Endothelial cell of umbilical vein (primary cell): Measurements from ENCODE around the gene RSPRY1. TPM values are rescaled to one million over a fixed set of nuclear protein-coding genes. Genes with fewer than 3 reads are reported as not detected.
A peak's percentile ranks its signal among the peaks of the same experiment; 100 is the strongest.

Experiments used
- BruUV-seq: library from RNA; stranded (reverse); fragments of 400-500 nt; replicated peaks from 2 replicates; lab custom pipeline; 2021; lab: Mats Ljungman, UMichigan
- CTCF ChIA-PET: fragments of 300-600, 350-600 bp; sonication (Branson Sonifier 250); formaldehyde crosslinking; loops from one replicate; lab custom pipeline; 2021; ENCODE audit warnings: antibody characterized with exemption, inconsistent platforms; lab: Charles Lee
- POLR2A ChIA-PET: fragments of 300-600, 350-600 bp; sonication (Branson Sonifier 250); formaldehyde crosslinking; loops from one replicate; lab custom pipeline; 2021; ENCODE audit warnings: antibody characterized with exemption, inconsistent platforms; lab: Charles Lee
- DNase-seq: peaks from one replicate; pipeline ENCODE4 v3.0.0-alpha.2; 2011; ENCODE audit warnings: low read depth, low spot score
- FAIRE-seq: peaks from 2 replicates; lab custom pipeline; 2011; peaks lifted over from hg19 to GRCh38; lab: Jason Lieb, UNC
- H2AFZ ChIP-seq: 2 replicates; pipeline ENCODE4 v1.6.0; 2012; ENCODE audit warnings: low read depth, low read length, control low read depth, inconsistent platforms
- H3K27ac ChIP-seq: 2 replicates; pipeline ENCODE4 v1.5.1; 2011; ENCODE audit warnings: low read depth, mild to moderate bottlenecking, control low read depth, low read length, moderate library complexity; ENCODE audit not compliant: insufficient read depth
- H3K27me3 ChIP-seq, 2 experiments: 2 replicates each; pipeline versions ENCODE4 v1.6.0 to v1.6.1; 2011; ENCODE audit warnings: low read length in 2 of 2, mixed read lengths in 1 of 2; ENCODE audit not compliant: control insufficient read depth in 2 of 2, insufficient read depth in 2 of 2
- H3K36me3 ChIP-seq, 2 experiments: 2 replicates in 1 of 2; 3 replicates in 1 of 2; pipeline ENCODE4 v1.5.1; 2011; ENCODE audit warnings: low read length in 2 of 2, mild to moderate bottlenecking in 1 of 2, moderate library complexity in 1 of 2; ENCODE audit not compliant: control insufficient read depth in 2 of 2, insufficient read depth in 2 of 2; ENCODE audit errors: extremely low read depth in 1 of 2
- H3K4me1 ChIP-seq: 3 replicates; pipeline ENCODE4 v1.5.1; 2011; ENCODE audit warnings: mild to moderate bottlenecking, low read length; ENCODE audit not compliant: control insufficient read depth, insufficient read depth; ENCODE audit errors: extremely low read depth
- H3K4me2 ChIP-seq: 2 replicates; pipeline ENCODE4 v1.6.1; 2011; ENCODE audit warnings: low read length, control low read depth, mixed read lengths; ENCODE audit not compliant: insufficient read depth
- H3K4me3 ChIP-seq, 3 experiments: fragments of 200-600 bp in 1 of 3; sonication (generic), shearing (Covaris generic) in 1 of 3; replicated peaks in 1 of 3; 2 replicates each; pipeline ENCODE4 v1.5.1; 2011 to 2016; ENCODE audit warnings: control low read depth in 3 of 3, low read length in 3 of 3, mild to moderate bottlenecking in 2 of 3, inconsistent platforms in 1 of 3, low read depth in 1 of 3, moderate library complexity in 1 of 3; ENCODE audit not compliant: insufficient read depth in 1 of 3
- H3K79me2 ChIP-seq: 2 replicates; pipeline ENCODE4 v1.6.0; 2012; ENCODE audit warnings: low read length, inconsistent platforms; ENCODE audit not compliant: control insufficient read depth, insufficient read depth
- H3K9ac ChIP-seq: replicated peaks from 2 replicates; pipeline ENCODE3; 2011; ENCODE audit warnings: low read length, control low read depth; ENCODE audit not compliant: insufficient read depth; ENCODE audit errors: extremely low read depth
- H3K9me1 ChIP-seq: replicated peaks from 3 replicates; pipeline ENCODE4 v1.6.0; 2011; ENCODE audit warnings: mild to moderate bottlenecking, low read length; ENCODE audit not compliant: control insufficient read depth, insufficient read depth; ENCODE audit errors: extremely low read depth
- H3K9me3 ChIP-seq: replicated peaks from 2 replicates; pipeline ENCODE4 v1.5.1; 2012; ENCODE audit warnings: low read length, inconsistent platforms; ENCODE audit not compliant: control insufficient read depth, insufficient read depth
- H4K20me1 ChIP-seq: replicated peaks from 2 replicates; pipeline ENCODE3; 2011; ENCODE audit warnings: mild to moderate bottlenecking, low read length; ENCODE audit not compliant: control insufficient read depth, insufficient read depth; ENCODE audit errors: extremely low read depth
- EZH2 ChIP-seq: IDR thresholded peaks from 2 replicates; pipeline ENCODE4 v1.6.1; 2012; ENCODE audit warnings: borderline replicate concordance, low read depth, mild to moderate bottlenecking, moderate library complexity, low read length, inconsistent platforms; ENCODE audit not compliant: severe bottlenecking
- FOS ChIP-seq: IDR thresholded peaks from 2 replicates; pipeline ENCODE4 v1.6.1; 2011; ENCODE audit warnings: mild to moderate bottlenecking, low read length, moderate library complexity, borderline replicate concordance; ENCODE audit not compliant: insufficient read depth
- GATA2 ChIP-seq: IDR thresholded peaks from 2 replicates; pipeline ENCODE4 v1.7.0; 2011; ENCODE audit warnings: low read depth, mild to moderate bottlenecking, moderate library complexity, mixed read lengths, low read length; ENCODE audit not compliant: insufficient read length, insufficient read depth
- JUN ChIP-seq: IDR thresholded peaks from 2 replicates; pipeline ENCODE4 v1.6.1; 2011; ENCODE audit warnings: borderline replicate concordance, low read depth; ENCODE audit not compliant: insufficient read length, insufficient read depth
- MYC ChIP-seq: IDR thresholded peaks from one replicate; pipeline ENCODE4 v1.6.1; 2011; ENCODE audit warnings: mild to moderate bottlenecking, low read depth, low read length
- POLR2A ChIP-seq: IDR thresholded peaks from 2 replicates; pipeline ENCODE4 v1.6.1; 2012; ENCODE audit warnings: low read depth, mild to moderate bottlenecking, control low read depth, low read length
- POLR2AphosphoS5 ChIP-seq: IDR thresholded peaks from 2 replicates; pipeline ENCODE4 v1.6.1; 2012; ENCODE audit warnings: low read depth, mild to moderate bottlenecking, control low read depth, low read length, moderate library complexity; ENCODE audit not compliant: insufficient read depth
- dilution Hi-C: fragments of 300-500 bp; cut with MboI; formaldehyde crosslinking; loops from one replicate; pipeline ENCODE4 v1.15.0; 2019; ENCODE audit warnings: low sequenced_read_pairs; ENCODE audit not compliant: extremely low pct_ligation_motif_present
- intact Hi-C: fragments of 100-400 bp; cut with micrococcal nuclease; formaldehyde crosslinking; loops from one replicate; pipeline ENCODE4 v1.10.0; 2022
- polyA plus RNA-seq, 4 experiments: library from polyadenylated mRNA; depleted of rRNA in 3 of 4; stranded (reverse) in 3 of 4; unstranded in 1 of 4; fragments of >200 nt; gene quantifications; 2 replicates each; pipeline versions ENCODE4 v1.2.1 to v1.2.3, GENCODE V29; 2011 to 2012; ENCODE audit warnings: missing spikeins in 1 of 4
- total RNA-seq: library from RNA; stranded (reverse); gene quantifications from 2 replicates; pipeline ENCODE4 v1.2.3, GENCODE V29; 2021
- TF ChIP-seq, protein P1 (sequence below), 2 donors: IDR thresholded peaks; 1 replicate in 1 of 2; 2 replicates in 1 of 2; pipeline ENCODE4 v1.5.1; 2011; ENCODE audit warnings: low read length in 2 of 2, mild to moderate bottlenecking in 2 of 2, moderate library complexity in 2 of 2, control low read depth in 1 of 2, inconsistent platforms in 1 of 2, low read depth in 1 of 2; ENCODE audit not compliant: insufficient read depth in 1 of 2; ENCODE audit errors: extremely low read depth in 1 of 2
- TF ChIP-seq, protein P2 (sequence below): IDR thresholded peaks from 2 replicates; pipeline ENCODE4 v1.6.1; 2011; ENCODE audit not compliant: insufficient read depth, insufficient read length

RSPRY1 gene
- total and polyA plus RNA-seq, 2 donors (not counting 3 experiments of a cell fraction or from before 2014, with no cell fraction given) = 28.5 to 55.1 TPM

DNA sequence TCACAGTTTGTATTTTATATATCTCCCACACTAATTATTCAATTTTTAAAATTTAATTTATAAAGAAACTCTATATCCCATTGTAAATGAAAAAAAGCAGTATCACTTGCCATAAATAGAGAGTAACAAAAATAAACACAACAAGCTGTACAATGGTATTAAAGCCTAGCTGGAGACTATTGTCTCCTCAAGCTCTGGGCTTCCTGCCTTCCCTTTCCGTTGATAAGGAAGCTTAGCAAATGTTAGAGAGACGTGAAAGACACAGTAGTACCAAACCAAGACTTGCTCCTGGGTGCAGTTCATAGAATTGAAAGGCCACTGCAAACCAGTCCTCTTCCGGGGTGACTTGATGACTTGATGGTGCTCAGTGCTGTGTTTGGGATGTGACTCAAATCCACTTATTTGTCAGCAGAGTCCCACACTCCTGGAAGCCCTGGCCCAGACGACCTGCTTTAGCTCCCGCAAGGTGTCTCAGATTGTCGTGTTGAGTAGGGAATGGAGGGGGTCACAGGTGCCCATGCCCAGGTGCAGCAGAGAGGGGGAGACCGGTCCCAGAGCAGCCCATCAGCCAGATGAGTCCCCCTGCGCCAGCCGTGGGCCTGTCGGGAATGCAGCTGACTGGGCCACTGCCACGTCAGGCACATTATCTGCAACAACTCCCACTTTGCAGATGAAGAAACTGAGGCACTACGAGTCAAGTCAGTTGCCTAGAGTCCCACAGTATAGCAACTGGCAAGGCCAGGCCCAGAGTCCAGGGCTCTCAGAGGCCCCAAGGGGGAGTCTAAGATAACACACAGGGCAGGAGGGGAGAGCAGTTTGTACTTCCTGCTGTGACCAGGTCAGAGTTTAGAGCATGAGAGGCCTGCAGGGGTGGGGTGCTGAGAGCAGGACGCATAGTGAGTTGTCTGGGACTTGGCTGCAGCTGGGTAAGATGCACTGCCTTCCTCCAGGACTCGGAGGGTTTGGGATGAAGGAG, 40.8 kb upstream of the RSPRY1 start:
- BruUV-seq = no TSS peak
- POLR2A ChIA-PET = no interaction called here
- H3K79me2 ChIP-seq = no peaks in the 10 kb centered on the region
- TF ChIP-seq FOS = no peak
- TF ChIP-seq, protein P1, sequence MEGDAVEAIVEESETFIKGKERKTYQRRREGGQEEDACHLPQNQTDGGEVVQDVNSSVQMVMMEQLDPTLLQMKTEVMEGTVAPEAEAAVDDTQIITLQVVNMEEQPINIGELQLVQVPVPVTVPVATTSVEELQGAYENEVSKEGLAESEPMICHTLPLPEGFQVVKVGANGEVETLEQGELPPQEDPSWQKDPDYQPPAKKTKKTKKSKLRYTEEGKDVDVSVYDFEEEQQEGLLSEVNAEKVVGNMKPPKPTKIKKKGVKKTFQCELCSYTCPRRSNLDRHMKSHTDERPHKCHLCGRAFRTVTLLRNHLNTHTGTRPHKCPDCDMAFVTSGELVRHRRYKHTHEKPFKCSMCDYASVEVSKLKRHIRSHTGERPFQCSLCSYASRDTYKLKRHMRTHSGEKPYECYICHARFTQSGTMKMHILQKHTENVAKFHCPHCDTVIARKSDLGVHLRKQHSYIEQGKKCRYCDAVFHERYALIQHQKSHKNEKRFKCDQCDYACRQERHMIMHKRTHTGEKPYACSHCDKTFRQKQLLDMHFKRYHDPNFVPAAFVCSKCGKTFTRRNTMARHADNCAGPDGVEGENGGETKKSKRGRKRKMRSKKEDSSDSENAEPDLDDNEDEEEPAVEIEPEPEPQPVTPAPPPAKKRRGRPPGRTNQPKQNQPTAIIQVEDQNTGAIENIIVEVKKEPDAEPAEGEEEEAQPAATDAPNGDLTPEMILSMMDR (IDR thresholded peaks at IDR 0.05; ENCODE audit: extremely low read depth in 1 of 2, insufficient read depth in 1 of 2, low read depth in 1 of 2, low read length in 2 of 2) = no peak
- peak; percentile 26 for TF ChIP-seq POLR2A
- peak; percentile 6 for TF ChIP-seq POLR2AphosphoS5
- TF ChIP-seq MYC = no peak
- no peak for TF ChIP-seq EZH2
- TF ChIP-seq, protein P2, sequence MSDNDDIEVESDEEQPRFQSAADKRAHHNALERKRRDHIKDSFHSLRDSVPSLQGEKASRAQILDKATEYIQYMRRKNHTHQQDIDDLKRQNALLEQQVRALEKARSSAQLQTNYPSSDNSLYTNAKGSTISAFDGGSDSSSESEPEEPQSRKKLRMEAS = no peak
- TF ChIP-seq JUN = no peak
- peak; percentile 14 for TF ChIP-seq GATA2
- peak; percentile 83 for FAIRE-seq
- H3K4me3 ChIP-seq = no peak overlapping the region
- H3K9me3 ChIP-seq = no peaks in the 10 kb centered on the region
- intact Hi-C loops (loop anchor here (2.0 kb wide), 2 partner anchors 41 to 53 kb away; partner anchors contain the start of genes CPNE2, PSME3IP1 and RSPRY1), dilution Hi-C loops (loop anchor here (5.0 kb wide), 1 partner anchor 37 kb away; no protein-coding TSS in a partner anchor)
- no peaks in the 10 kb centered on the region for H3K9me1 ChIP-seq
- H3K4me1 ChIP-seq = peaks cover 57% of the 10 kb centered on the region
- CTCF ChIA-PET = interaction anchor here (0.7 to 4.2 kb wide), 9 partner anchors 11 to 352 kb away, joined by 3 to 53 read pairs (median 4); partner anchors contain the start of genes CPNE2 and NLRC5
- peak overlapping the region; percentile 66 for H3K4me2 ChIP-seq
- peak; percentile 74 for DNase-seq
- no peak overlapping the region for H3K9ac ChIP-seq
- H4K20me1 ChIP-seq = no peaks in the 10 kb centered on the region
- no peaks in the 10 kb centered on the region for H3K36me3 ChIP-seq
- H3K27me3 ChIP-seq = no peaks in the 10 kb centered on the region
- H2AFZ ChIP-seq = no peak overlapping the region
- H3K27ac ChIP-seq = peak overlapping the region; percentile 56
